Astrocyte of the spinal cord (primary cell): ENCODE data around the gene DCDC1.
A peak's percentile ranks its signal among the peaks of the same experiment; 100 is the strongest.

Experiments used
- DNase-seq: peaks from one replicate; pipeline ENCODE4 v3.0.0; 2011; ENCODE audit warnings: low read depth, low spot score
- H3K4me3 ChIP-seq: 2 replicates; pipeline ENCODE4 v1.5.1; 2011; ENCODE audit warnings: low read depth, mild to moderate bottlenecking, low read length, moderate library complexity
- in situ Hi-C: cut with HindIII; loops from 2 replicates; pipeline ENCODE4 v1.10.0; 2017; ENCODE audit warnings: low sequenced_read_pairs
- TF ChIP-seq, protein P1 (sequence below): IDR thresholded peaks from 2 replicates; pipeline ENCODE4 v1.5.1; 2012; ENCODE audit warnings: low read depth, mild to moderate bottlenecking, low read length, inconsistent platforms

The DCDC1 gene

DNA sequence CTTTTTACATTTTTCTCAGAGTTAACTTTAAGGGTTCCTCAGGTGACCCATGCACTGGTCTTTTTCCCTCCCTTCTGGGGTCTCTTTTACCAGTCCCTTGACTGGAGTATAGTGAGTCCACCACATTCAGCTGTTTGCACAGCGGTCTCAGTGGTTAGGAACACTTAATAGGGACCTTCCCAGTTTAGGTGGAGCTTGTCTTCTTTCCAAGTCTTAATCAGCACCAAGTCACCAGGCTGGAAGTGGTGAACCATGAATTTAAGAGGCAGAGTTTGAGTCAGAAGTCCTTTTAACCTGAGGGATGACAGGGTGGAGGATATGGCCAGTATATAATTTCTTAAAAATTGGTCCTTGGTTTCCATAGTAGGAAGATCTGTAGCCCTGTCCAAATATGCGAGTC is 433.7 kb downstream of the DCDC1 start:
- no peak for DNase-seq
- in situ Hi-C loops = no loop called here
- TF ChIP-seq, protein P1, sequence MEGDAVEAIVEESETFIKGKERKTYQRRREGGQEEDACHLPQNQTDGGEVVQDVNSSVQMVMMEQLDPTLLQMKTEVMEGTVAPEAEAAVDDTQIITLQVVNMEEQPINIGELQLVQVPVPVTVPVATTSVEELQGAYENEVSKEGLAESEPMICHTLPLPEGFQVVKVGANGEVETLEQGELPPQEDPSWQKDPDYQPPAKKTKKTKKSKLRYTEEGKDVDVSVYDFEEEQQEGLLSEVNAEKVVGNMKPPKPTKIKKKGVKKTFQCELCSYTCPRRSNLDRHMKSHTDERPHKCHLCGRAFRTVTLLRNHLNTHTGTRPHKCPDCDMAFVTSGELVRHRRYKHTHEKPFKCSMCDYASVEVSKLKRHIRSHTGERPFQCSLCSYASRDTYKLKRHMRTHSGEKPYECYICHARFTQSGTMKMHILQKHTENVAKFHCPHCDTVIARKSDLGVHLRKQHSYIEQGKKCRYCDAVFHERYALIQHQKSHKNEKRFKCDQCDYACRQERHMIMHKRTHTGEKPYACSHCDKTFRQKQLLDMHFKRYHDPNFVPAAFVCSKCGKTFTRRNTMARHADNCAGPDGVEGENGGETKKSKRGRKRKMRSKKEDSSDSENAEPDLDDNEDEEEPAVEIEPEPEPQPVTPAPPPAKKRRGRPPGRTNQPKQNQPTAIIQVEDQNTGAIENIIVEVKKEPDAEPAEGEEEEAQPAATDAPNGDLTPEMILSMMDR = no peak
- no peak overlapping the region for H3K4me3 ChIP-seq

DNA sequence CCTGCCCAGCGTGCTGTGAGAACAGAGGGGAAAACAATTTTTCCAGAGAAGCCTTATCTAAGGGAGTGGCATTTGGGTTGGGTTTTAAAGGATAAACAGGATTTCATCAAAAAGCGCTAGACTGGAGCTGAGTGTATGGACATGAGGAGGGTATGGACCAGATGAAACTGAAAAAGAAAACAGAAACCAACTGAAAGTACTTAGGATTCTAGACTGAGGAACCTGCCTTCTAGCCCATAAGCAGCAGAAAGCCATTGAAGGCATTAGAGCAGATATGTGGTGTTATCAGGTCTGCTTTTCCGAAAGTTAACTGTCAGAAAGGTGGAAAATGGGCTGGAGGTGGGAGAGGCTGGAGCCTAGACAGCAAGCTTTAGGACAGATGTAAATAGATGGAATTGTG is 443.4 kb downstream of the DCDC1 start:
- DNase-seq = no peak
- in situ Hi-C loops = no loop called here
- TF ChIP-seq, protein P1 = no peak
- no peak overlapping the region for H3K4me3 ChIP-seq

DNA sequence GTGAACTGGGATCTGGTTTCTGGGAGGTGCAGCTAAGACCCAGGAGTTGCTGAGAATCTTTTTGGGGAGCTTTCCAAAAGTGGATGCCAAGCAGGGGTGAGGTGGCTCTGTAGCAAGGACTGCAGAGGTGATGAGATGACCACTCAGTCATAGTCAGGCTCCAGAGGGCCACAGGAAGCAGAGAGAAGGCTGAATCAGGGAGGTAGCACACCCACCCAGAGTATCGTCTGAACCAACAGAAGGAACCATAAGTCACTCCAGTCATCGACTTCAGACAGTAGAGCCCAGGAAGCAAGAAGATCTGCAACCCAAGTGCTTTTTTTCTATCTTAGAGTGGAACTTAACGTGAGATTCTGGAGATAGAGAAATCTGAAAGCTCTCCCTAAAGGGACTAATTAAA is 447.7 kb downstream of the DCDC1 start:
- TF ChIP-seq, protein P1 = no peak
- no peak overlapping the region for H3K4me3 ChIP-seq
- in situ Hi-C loops = no loop called here
- DNase-seq = no peak

DNA sequence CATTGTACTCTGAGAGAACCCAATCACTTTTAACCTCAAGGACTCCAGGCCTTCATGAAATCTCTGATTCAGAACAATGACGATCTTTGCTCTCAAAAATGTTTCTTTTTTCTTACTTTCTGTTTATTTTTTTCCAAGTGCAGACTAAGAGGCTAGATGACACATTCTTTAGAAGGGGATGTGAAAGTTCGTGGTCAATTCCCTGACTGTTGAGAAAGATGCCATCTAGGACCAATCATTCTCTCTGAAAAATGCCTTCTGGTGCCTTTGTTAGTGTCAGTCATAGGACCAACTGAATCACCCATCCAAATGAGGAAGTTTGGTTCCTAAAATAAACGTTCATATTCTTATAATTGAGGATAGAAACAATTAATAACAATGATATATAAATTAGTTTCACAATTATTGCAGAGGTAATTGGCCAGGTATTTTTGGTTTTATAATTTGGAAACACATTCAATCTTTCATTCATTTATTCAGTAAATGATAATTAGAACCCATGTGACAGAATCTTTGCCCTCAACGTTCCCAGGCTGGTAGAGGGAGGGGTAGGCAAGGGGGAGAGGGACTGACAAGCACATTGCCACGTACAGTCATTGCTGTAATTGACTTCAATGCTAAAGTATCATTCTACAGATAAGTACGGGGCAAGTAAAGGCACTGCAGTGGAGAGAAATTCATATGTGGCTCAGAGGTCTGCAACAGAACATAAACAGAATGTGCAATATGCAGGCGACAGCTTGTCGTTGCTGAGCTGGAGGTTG is 450.0 kb downstream of the DCDC1 start:
- DNase-seq = no peak
- TF ChIP-seq, protein P1 = no peak
- in situ Hi-C loops = no loop called here
- H3K4me3 ChIP-seq = no peak overlapping the region

DNA sequence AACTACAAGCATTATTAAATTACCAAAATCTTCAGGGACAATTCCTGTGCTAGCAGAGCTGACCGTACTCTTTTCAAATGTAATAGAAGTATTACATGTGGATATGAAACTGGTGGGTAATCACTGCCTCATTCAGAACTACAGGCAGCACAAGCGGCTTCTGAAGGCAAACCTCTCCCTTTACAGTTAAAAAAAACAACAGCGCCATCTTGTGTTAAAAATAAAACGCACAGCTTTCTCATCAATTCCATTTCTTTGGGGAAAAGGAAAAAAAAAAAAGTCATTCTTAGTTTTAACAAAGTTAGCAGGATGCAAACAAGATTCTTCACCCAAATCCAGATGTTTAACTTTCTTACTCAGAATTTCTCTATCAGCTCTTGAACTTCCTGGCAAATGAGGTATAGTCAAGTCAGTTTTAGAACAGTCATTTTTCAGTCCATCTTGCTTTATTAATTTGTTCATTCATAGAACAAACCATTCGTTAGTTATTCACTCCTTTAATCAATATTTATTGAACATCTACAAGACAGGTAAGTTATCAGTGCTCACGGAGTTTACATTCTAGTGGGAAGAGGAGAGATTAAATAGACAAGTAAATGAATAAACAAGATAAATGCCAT is 451.6 kb downstream of the DCDC1 start:
- in situ Hi-C loops = no loop called here
- peak; percentile 52 for DNase-seq

DNA sequence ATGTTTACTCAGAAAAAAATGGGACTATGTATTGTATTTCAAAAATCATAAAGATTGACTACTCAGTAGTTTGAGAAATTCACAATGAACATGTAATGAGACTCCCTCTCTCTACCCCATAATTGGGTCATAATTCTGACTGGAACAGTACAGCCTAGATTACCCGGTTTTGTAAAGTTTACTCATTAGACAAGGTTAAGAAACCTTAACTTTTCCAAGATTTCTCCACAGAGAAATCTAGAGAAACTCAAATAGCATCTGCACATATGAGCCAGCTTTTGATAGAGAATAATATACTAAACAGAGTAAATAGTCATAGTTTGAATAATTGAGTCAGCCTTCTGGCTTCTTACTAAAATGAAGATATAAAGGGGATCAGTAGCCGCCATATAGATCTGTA is 452.3 kb downstream of the DCDC1 start:
- no peak overlapping the region for H3K4me3 ChIP-seq
- in situ Hi-C loops = no loop called here

More for the DNA sequence above, 451.6 kb downstream of the DCDC1 start:
- no peak overlapping the region for H3K4me3 ChIP-seq
- TF ChIP-seq, protein P1 = peak; percentile 60

More for the DNA sequence above, 452.3 kb downstream of the DCDC1 start:
- TF ChIP-seq, protein P1 = no peak
- DNase-seq = no peak
